HG03469 (cell line): ENCODE results near the gene FBXL22.
"Not testable (repeated sequence)": the region's sequence is repeated elsewhere in the genome, so short reads cannot be mapped to it uniquely, and the experiment has no call there.

ENCODE experiments used
- ATAC-seq: cut with Tn5 transposase; IDR thresholded peaks from one replicate; pipeline ENCODE4 v1.9.1; 2021; ENCODE audit warnings: mild to moderate bottlenecking, moderate library complexity, moderate number of reproducible peaks; ENCODE audit not compliant: unreplicated experiment

The FBXL22 gene

DNA sequence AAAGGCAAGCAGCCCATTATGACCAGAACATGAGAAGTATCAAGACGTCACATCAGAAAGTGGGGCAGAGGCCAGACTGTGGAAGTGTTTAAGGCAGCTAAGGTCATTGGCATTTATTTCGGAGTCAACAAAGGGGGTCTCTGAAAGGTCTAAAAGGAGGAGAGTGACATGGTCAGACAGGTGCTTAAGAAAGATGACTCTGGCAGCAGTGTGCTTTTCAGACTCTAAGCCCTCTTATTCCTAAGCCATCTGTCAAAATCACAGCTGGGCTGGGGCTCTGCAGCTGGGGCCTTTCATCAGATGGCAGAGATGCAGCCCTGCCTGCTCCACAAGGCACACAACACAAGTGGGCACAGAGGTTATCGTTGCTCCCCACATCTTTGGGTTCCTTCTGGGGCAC is 14.0 kb downstream of the FBXL22 start:
- no peak for ATAC-seq

DNA sequence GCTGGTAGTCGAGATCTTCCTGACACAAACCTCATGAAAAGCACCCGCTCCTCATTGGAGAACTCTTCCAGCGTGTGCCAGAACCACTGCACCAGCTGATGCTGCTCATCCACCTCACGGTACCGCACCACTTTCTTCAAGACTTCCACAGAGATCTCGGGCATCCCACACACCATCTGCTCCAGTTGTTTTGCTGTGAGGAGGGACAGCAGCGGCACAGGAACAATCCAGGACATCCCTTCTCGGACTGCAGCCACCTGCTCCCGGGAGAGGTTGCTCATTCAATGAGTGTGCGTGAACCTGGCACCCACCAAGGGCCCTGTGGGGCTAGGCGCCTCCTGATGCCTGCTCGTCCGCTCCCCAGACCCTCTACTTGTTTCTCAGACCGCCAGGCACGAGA is 15.1 kb downstream of the FBXL22 start:
- ATAC-seq: no peak

DNA sequence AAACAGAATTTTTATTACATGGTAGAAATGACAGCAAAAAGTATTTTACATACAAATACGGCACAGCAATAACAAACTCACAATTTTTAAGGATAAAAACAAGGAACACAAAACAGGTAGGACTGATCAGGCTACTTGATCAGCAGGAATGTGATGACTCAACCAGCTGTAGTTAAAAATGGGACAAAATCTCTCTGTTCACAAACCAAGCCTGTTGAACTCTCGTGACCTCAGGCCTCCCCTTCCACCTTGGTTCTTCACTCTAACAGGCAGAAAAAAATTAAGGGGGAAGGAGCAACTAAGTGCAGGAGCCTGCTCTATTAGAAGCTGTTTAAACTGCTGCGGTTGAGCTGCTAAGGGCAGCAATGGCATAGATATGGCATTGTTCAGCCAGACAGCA is 18.7 kb downstream of the FBXL22 start:
- ATAC-seq: no peak

- not testable (repeated sequence) for ATAC-seq
Measured at GRCh38 chr15:63617147-63617546, 20.0 kb downstream of the FBXL22 start.

GRCh38 chr15:63617627-63618026 is 20.4 kb downstream of the FBXL22 start:
- ATAC-seq: not testable (repeated sequence)

DNA sequence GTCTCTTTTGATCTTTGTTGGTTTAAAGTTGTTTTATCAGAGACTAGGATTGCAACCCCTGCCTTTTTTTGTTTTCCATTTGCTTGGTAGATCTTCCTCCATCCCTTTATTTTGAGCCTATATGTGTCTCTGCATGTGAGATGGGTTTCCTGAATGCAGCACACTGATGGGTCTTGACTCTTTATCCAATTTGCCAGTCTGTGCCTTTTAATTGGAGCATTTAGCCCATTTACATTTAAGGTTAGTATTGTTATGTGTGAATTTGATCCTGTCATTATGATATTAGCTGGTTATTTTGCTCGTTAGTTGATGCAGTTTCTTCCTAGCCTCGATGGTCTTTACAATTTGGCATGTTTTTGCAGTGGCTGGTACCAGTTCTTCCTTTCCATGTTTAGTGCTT is 23.6 kb downstream of the FBXL22 start:
- not testable (repeated sequence) for ATAC-seq

GRCh38 chr15:63623232-63623969 is 26.2 kb downstream of the FBXL22 start:
- no peak for ATAC-seq

GRCh38 chr15:63626955-63627354 is 29.8 kb downstream of the FBXL22 start:
- ATAC-seq: no peak

- ATAC-seq: no peak
Measured at GRCh38 chr15:63628123-63628822, 31.1 kb downstream of the FBXL22 start.

- ATAC-seq: no peak
Measured at GRCh38 chr15:63630036-63630751, 33.0 kb downstream of the FBXL22 start.

DNA sequence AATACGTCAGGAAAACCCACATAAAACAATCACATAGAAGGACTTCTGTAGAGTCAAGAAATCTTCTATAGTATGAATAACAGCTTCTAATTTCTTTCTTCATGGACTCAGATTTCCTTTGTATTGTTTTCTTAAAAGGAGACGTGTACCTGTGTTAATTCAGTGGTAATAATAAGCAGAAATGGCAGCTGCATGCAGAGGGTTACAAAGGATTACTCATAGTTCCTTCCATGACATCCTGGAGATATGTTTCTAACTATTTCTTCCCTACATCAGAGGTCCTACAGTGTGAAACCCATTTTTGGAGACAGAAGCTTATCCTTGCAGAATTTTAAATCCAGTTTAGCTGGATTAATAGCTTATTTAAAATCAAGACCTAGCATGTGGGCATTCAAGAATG is 36.1 kb downstream of the FBXL22 start:
- no peak for ATAC-seq

DNA sequence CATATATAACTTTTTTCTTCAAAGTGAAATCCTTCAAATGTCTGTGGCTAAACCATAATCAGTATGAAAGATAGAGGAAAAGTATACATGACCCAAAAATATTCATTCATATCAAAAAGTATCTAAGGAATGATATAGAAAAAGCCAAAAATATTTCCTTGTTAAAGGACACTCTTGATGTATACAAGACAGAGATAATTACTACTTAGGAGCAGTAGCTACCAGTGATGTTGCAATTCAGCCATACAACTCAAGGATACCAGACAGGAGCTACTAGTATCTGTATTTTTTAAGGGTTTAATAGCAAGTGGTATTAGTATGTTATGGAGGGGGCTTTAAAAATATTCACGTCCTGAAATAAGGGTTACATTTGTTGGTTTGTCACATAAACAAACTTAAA is 37.0 kb downstream of the FBXL22 start:
- no peak for ATAC-seq

- no peak for ATAC-seq
Measured at GRCh38 chr15:63636518-63637061, 39.4 kb downstream of the FBXL22 start.

GRCh38 chr15:63638839-63639238 is 41.7 kb downstream of the FBXL22 start:
- ATAC-seq: no peak

DNA sequence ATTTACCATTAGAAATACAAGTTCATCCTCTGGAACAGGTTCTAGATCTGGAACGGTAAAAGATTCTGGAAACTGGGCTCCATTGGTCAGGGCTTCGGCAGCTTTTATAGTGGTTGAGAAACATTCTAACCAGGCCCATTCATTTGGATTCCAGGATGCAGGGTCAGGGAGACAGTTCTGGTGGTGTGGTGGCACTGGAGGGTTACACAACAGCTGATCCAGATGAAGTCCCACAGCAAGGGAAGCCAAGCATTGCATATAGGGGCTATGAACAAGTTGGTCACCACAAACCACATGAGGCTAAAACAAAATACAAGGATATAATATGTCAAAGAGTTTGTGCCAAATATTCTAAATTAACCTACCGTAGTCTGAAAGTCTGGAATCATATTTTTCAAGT is 43.0 kb downstream of the FBXL22 start:
- ATAC-seq: no peak
